Stimulated activated naive CD8-positive, alpha-beta T cell treated with anti-CD3 and anti-CD28 coated beads, Interleukin-15, amount 100 ng/mL, for 72 hours (primary cell): Measurements from ENCODE around the gene NFASC.

Experiments
- ATAC-seq: fragments of 150-1000 bp; cut with Tn5 transposase; 2 replicates; pipeline ENCODE4 v1.10.0; 2021; ENCODE audit warnings: mild to moderate bottlenecking, moderate library complexity
- DNase-seq, 2 donors: peaks; one replicate each; pipeline ENCODE4 v3.0.0; 2021 to 2022
- H3K27ac Mint-ChIP-seq, 2 donors: one replicate each; pipeline ENCODE4 v1.8.0; 2022; ENCODE audit warnings: mild to moderate bottlenecking in 2 of 2, mixed read lengths in 2 of 2, moderate library complexity in 2 of 2
- H3K27me3 Mint-ChIP-seq: one replicate; pipeline ENCODE4 v1.8.0; 2022; ENCODE audit warnings: mixed read lengths
- H3K4me1 Mint-ChIP-seq: one replicate; pipeline ENCODE4 v1.8.0; 2022; ENCODE audit warnings: mild to moderate bottlenecking, mixed read lengths
- H3K4me3 Mint-ChIP-seq, 2 donors: one replicate each; pipeline ENCODE4 v1.8.0; 2022; ENCODE audit warnings: mild to moderate bottlenecking in 2 of 2, mixed read lengths in 2 of 2, moderate library complexity in 1 of 2
- H3K9me3 Mint-ChIP-seq, 2 donors: one replicate each; pipeline ENCODE4 v1.8.0; 2022; ENCODE audit warnings: mixed read lengths in 2 of 2

The NFASC gene

GRCh38 chr1:205024679-205025078 is 154.0 kb downstream of the NFASC start:
- Mint-ChIP-seq H3K27me3 (no peaks in the 10 kb centered on the region), H3K9me3 (no peaks in the 10 kb centered on the region), H3K27ac (no peak overlapping the region), H3K4me1 (no peaks in the 10 kb centered on the region), H3K4me3 (no peak overlapping the region)
- no peak for DNase-seq
- ATAC-seq = no peak

GRCh38 chr1:205025239-205025638 is 154.6 kb downstream of the NFASC start:
- no peaks in the 10 kb centered on the region for H3K4me1 Mint-ChIP-seq
- H3K27ac Mint-ChIP-seq = peak overlapping the region in 1 of 2 donors; percentile 77
- no peak overlapping the region for H3K4me3 Mint-ChIP-seq
- H3K9me3 Mint-ChIP-seq = no peaks in the 10 kb centered on the region
- no peak for ATAC-seq
- no peak for DNase-seq
- H3K27me3 Mint-ChIP-seq = no peaks in the 10 kb centered on the region

- no peaks in the 10 kb centered on the region for H3K9me3 Mint-ChIP-seq
- H3K27ac Mint-ChIP-seq = no peak overlapping the region
- no peaks in the 10 kb centered on the region for H3K27me3 Mint-ChIP-seq
- no peaks in the 10 kb centered on the region for H3K4me1 Mint-ChIP-seq
- ATAC-seq = no peak
- no peak for DNase-seq
- no peak overlapping the region for H3K4me3 Mint-ChIP-seq
Observed at GRCh38 chr1:205026181-205026580, 155.5 kb downstream of the NFASC start.

GRCh38 chr1:205028390-205028789 is 157.7 kb downstream of the NFASC start:
- H3K27ac Mint-ChIP-seq = no peak overlapping the region
- H3K9me3 Mint-ChIP-seq = no peaks in the 10 kb centered on the region
- ATAC-seq (no peak), DNase-seq (no peak)
- no peak overlapping the region for H3K4me3 Mint-ChIP-seq
- H3K27me3 Mint-ChIP-seq = no peaks in the 10 kb centered on the region
- H3K4me1 Mint-ChIP-seq = no peaks in the 10 kb centered on the region

- Mint-ChIP-seq H3K4me1 (no peaks in the 10 kb centered on the region), H3K4me3 (no peak overlapping the region), H3K27me3 (no peaks in the 10 kb centered on the region), H3K27ac (peak overlapping the region in 1 of 2 donors; percentile 9), H3K9me3 (no peaks in the 10 kb centered on the region)
- ATAC-seq (no peak), DNase-seq (no peak)
Observed at GRCh38 chr1:205028924-205029323, 158.3 kb downstream of the NFASC start.

- ATAC-seq = no peak
- no peak for DNase-seq
- H3K27me3 Mint-ChIP-seq = no peaks in the 10 kb centered on the region
- no peaks in the 10 kb centered on the region for H3K9me3 Mint-ChIP-seq
- H3K27ac Mint-ChIP-seq = peak overlapping the region in 1 of 2 donors; percentile 43
- H3K4me3 Mint-ChIP-seq = no peak overlapping the region
- H3K4me1 Mint-ChIP-seq = no peaks in the 10 kb centered on the region
Observed at GRCh38 chr1:205030241-205030640, 159.6 kb downstream of the NFASC start.

- Mint-ChIP-seq H3K4me3 (no peak overlapping the region), H3K4me1 (no peaks in the 10 kb centered on the region), H3K27me3 (no peaks in the 10 kb centered on the region), H3K27ac (no peak overlapping the region), H3K9me3 (no peaks in the 10 kb centered on the region)
- ATAC-seq = no peak
- DNase-seq = no peak
Observed at GRCh38 chr1:205030896-205031295, 160.2 kb downstream of the NFASC start.

- no peak overlapping the region for H3K27ac Mint-ChIP-seq
- H3K4me1 Mint-ChIP-seq = no peaks in the 10 kb centered on the region
- DNase-seq (no peak), ATAC-seq (no peak)
- no peak overlapping the region for H3K4me3 Mint-ChIP-seq
- no peaks in the 10 kb centered on the region for H3K9me3 Mint-ChIP-seq
- no peaks in the 10 kb centered on the region for H3K27me3 Mint-ChIP-seq
Observed at GRCh38 chr1:205032508-205032907, 161.8 kb downstream of the NFASC start.

GRCh38 chr1:205037539-205037938 is 166.9 kb downstream of the NFASC start:
- H3K27ac Mint-ChIP-seq = no peak overlapping the region

GRCh38 chr1:205038132-205038786 is 167.6 kb downstream of the NFASC start:
- Mint-ChIP-seq H3K4me1 (no peaks in the 10 kb centered on the region), H3K9me3 (no peaks in the 10 kb centered on the region), H3K27ac (no peak overlapping the region), H3K27me3 (peaks cover 24% of the 10 kb centered on the region), H3K4me3 (no peak overlapping the region)
- ATAC-seq (no peak), DNase-seq (no peak)

More at GRCh38 chr1:205037539-205037938, 166.9 kb downstream of the NFASC start:
- DNase-seq (no peak), ATAC-seq (no peak)
- peaks cover 19% of the 10 kb centered on the region for H3K27me3 Mint-ChIP-seq
- H3K9me3 Mint-ChIP-seq = no peaks in the 10 kb centered on the region
- H3K4me3 Mint-ChIP-seq = no peak overlapping the region
- H3K4me1 Mint-ChIP-seq = no peaks in the 10 kb centered on the region

GRCh38 chr1:205041001-205041715 is 170.5 kb downstream of the NFASC start:
- ATAC-seq (no peak), DNase-seq (no peak)
- H3K4me3 Mint-ChIP-seq = no peak overlapping the region
- peak overlapping the region in 1 of 2 donors; percentile 8 for H3K27ac Mint-ChIP-seq
- H3K27me3 Mint-ChIP-seq = peaks cover 53% of the 10 kb centered on the region
- H3K9me3 Mint-ChIP-seq = no peaks in the 10 kb centered on the region
- H3K4me1 Mint-ChIP-seq = no peaks in the 10 kb centered on the region

GRCh38 chr1:205041998-205042910 is 171.6 kb downstream of the NFASC start:
- DNase-seq = no peak
- ATAC-seq = no peak
- no peak overlapping the region for H3K27ac Mint-ChIP-seq
- H3K9me3 Mint-ChIP-seq = no peaks in the 10 kb centered on the region
- peak overlapping the region in 1 of 2 donors; percentile 10 for H3K4me3 Mint-ChIP-seq
- H3K4me1 Mint-ChIP-seq = no peaks in the 10 kb centered on the region
- peaks cover 64% of the 10 kb centered on the region for H3K27me3 Mint-ChIP-seq

- DNase-seq = no peak
- ATAC-seq = no peak
- Mint-ChIP-seq H3K27me3 (peaks cover 64% of the 10 kb centered on the region), H3K4me1 (no peaks in the 10 kb centered on the region), H3K9me3 (no peaks in the 10 kb centered on the region), H3K27ac (no peak within 1 kb of the TSS), H3K4me3 (peak within 1 kb of the TSS in 1 of 2 donors; percentile 10)
Observed at GRCh38 chr1:205042911-205043806, 172.5 kb downstream of the NFASC start, which contains the start of gene CNTN2. TSS of gene CNTN2 (plus strand) at chr1:205043212. CDS start at chr1:205053186, 9,974 bp downstream.

GRCh38 chr1:205043866-205044265 is 173.2 kb downstream of the NFASC start:
- no peaks in the 10 kb centered on the region for H3K4me1 Mint-ChIP-seq
- H3K4me3 Mint-ChIP-seq = no peak overlapping the region
- no peak overlapping the region for H3K27ac Mint-ChIP-seq
- DNase-seq (no peak), ATAC-seq (no peak)
- H3K27me3 Mint-ChIP-seq = peaks cover 64% of the 10 kb centered on the region
- no peaks in the 10 kb centered on the region for H3K9me3 Mint-ChIP-seq

GRCh38 chr1:205044741-205045140 is 174.1 kb downstream of the NFASC start:
- Mint-ChIP-seq H3K27ac (no peak overlapping the region), H3K27me3 (peaks cover 64% of the 10 kb centered on the region), H3K4me3 (no peak overlapping the region), H3K4me1 (no peaks in the 10 kb centered on the region), H3K9me3 (no peaks in the 10 kb centered on the region)
- DNase-seq (no peak), ATAC-seq (no peak)
